NCI-H2171 treated with DMSO at 0.1 percent for 48 hours (cell line): ENCODE data around the gene ARHGAP25.

ENCODE experiments used
- DNase-seq: peaks from one replicate; lab custom pipeline; 2025; lab: John Stamatoyannopoulos, UW

ARHGAP25 gene

GRCh38 chr2:68832233-68832869 is 97.7 kb downstream of the ARHGAP25 start:
- DNase-seq = no peak

DNA sequence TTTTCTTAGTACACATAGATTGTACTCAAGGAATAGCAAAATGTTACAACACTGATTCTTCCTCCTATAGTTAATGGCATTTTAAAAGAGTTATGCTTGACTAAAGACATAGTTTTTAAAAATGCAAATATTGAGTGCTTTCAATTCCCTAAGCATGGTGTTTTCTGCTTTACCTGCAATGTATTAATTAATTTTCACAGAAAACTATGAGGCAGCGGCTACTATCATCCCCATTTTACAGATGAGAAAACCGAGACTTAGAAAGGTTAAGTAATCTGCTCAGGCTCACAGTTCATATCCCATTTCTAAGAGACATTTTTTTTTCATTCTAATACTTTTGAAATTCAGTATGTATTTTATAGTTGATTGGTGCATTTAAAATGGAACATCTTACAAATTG is 98.6 kb downstream of the ARHGAP25 start:
- no peak for DNase-seq

DNA sequence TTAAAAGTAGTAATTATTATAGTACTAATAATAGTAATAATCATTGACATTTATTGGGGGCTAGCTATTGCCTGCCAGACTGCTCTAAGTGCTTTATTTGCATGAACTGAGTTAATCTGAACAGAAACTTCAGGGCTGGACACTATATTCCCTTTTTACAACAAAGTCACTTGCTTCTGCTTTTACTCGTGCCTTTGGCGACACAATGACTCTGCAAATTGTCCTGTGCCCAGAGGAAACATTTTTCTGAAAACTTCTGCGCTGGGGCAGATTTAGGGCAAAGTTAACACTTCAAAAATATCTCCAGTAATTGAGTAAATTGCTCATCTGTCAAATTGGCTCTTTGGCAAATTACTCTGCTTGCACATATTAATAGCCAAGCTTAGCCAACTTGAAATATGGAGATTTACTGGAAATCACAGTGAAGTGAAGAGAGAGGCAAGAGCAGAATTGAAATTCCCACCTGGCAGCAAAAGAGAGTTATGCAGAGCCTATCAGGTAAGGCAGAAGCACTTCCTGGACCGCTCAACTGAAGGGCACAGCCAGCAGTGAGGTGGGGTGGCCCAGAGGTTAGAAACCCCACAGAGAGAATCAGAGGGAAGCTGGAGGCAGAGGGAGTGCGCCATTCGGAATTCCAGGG is 100.2 kb downstream of the ARHGAP25 start:
- no peak for DNase-seq

- DNase-seq = no peak
Observed at GRCh38 chr2:68835621-68836020, 101.0 kb downstream of the ARHGAP25 start.

- DNase-seq = no peak
Observed at GRCh38 chr2:68837164-68837860, 102.7 kb downstream of the ARHGAP25 start.

GRCh38 chr2:68837861-68838341 is 103.3 kb downstream of the ARHGAP25 start:
- no peak for DNase-seq

DNA sequence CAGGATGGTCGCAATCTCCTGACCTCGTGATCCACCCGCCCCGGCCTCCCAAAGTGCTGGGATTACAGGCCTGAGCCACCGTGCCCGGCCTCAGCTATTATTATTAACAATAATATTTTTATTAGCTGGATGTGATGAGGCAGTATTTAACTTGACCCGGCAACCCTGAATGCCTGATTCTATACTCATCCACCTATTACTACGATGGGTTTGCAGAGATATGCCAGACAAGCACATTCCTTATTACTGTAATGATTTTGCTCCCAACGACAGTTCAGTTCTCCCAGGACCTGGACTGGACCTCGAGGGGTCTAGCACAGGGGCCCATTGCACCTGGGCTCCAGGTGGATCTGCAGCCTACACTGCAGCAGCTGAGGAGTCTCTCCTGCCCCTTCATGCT is 104.0 kb downstream of the ARHGAP25 start:
- no peak for DNase-seq

- no peak for DNase-seq
Observed at GRCh38 chr2:68839260-68839833, 104.7 kb downstream of the ARHGAP25 start.

GRCh38 chr2:68845043-68845442 is 110.4 kb downstream of the ARHGAP25 start:
- no peak for DNase-seq

DNA sequence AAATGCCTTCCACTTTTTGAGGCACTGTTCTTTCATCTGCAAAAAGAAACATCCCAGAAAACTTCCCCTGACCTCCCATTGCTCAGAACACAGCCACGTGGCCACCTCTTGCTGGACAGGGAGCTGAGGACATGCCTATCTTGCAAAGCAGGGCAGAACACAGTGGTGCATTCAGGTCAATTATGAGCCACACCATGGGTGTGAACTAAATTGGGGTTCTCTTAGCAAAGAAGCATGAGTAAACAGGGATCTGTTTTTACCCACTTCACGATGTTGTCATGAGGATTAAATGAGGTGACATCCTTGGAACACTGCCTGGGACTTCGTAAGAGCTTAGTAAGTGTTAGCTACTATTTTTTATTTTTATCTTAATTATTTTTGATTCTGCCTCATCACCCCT is 111.5 kb downstream of the ARHGAP25 start:
- no peak for DNase-seq

GRCh38 chr2:68847751-68848150 is 113.1 kb downstream of the ARHGAP25 start:
- no peak for DNase-seq

GRCh38 chr2:68849579-68850030 is 115.0 kb downstream of the ARHGAP25 start:
- no peak for DNase-seq

GRCh38 chr2:68850524-68850923 is 115.9 kb downstream of the ARHGAP25 start:
- DNase-seq = no peak

DNA sequence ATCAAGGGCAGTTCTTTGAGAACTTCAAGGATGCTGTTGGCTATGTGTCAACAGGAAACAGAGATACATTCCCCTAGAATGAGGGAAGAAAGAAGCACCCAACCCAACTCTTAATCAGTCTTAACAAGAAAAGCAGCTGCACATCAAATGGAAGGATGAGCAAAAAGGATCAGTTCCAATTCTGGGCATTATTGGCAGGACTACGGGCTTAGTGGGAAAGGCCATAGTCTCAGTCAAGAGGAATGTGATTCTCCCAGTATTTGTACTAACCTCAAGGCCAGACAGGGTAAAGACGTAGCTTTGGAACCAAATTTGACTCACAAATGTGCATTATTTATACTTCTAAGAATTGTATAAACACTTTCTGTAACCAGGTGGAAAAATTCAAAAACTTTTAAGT is 118.4 kb downstream of the ARHGAP25 start:
- DNase-seq = no peak

DNA sequence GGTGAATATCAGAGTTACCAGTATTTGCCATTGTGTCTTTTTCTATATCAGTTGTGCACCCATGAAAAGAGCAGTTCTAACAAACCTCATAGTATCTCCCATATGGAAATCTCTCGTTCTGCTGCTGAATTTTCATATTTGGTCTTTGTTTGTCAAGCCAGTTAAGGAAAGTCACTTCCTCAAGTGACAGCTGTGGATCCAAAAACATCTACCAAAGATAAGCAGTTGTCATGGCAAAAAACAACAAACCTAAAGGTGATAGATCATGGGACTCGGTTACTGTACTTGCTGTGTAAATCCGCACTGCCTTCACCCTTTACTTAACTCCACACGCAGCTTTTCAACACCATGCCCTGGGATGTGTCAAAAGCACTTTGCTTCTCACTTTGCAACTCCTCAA is 119.3 kb downstream of the ARHGAP25 start:
- no peak for DNase-seq

GRCh38 chr2:68854476-68854875 is 119.9 kb downstream of the ARHGAP25 start:
- DNase-seq = no peak

DNA sequence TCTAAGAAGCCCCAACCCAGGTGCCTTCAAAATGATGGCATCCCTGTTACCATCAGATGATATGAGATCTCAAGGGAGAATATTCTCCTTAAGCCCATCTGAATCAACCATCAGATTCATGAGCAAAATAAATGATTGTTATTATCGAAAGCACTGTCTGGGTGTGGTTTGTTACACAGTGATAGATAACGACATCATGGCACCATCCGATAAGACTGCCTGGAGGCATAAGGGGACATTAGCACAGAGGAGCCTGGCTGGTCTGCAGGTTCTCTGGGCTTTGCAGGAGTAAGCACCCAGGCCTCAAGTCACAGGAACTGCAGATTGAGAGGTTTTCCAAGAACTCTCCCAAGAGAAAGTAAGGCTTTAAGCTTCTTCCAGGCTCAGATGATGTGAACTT is 120.9 kb downstream of the ARHGAP25 start:
- DNase-seq = no peak

- no peak for DNase-seq
Observed at GRCh38 chr2:68857202-68857845, 122.7 kb downstream of the ARHGAP25 start.

DNA sequence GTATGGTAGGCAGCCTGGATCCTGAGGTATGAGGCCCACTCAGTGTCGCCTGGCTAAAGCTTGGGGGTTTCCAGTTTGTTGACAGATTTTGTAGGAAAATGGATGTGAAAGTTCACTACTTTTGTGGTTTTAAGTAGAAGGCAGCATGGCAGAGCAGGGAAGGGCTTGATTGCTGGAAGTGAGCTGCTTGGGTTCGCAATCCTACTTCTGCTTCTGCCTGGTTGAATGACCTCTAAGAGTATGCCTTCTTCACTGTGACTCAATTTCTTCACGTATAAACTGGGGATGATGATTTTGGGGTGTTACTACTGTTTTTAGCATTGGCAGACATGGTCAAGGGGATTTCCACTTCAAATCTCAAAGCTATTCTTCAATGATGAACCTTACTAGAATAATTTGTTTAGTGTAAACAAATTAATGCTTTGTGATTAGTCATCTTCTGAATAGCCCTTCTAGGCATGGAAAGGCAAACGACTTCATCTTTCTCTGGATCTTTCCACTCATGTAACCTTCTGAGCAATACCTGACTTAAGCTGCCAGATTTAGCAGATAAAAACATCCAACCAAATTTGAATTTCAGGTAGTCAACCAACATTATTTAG is 123.3 kb downstream of the ARHGAP25 start:
- DNase-seq = no peak

DNA sequence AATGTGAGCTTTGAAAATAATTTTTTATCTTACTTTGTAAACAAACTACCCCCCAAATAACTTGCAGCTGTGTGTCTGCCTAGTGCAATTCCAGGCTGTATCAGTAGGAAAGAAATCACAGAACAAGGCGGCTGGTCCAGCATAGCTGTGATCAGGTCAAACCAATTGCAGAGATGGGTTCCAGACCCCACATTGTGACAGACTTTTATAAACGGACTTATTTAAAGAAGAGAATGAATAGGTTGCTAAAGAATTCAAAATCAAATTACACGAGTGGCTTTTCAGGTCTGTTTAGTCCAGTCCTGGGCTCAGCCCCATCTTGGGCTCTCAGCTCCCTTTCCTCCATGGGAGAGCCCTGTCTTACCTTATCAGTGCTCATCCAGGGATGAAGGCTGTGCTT is 125.5 kb downstream of the ARHGAP25 start:
- DNase-seq = no peak

GRCh38 chr2:68861330-68861729 is 126.7 kb downstream of the ARHGAP25 start:
- DNase-seq = no peak

DNA sequence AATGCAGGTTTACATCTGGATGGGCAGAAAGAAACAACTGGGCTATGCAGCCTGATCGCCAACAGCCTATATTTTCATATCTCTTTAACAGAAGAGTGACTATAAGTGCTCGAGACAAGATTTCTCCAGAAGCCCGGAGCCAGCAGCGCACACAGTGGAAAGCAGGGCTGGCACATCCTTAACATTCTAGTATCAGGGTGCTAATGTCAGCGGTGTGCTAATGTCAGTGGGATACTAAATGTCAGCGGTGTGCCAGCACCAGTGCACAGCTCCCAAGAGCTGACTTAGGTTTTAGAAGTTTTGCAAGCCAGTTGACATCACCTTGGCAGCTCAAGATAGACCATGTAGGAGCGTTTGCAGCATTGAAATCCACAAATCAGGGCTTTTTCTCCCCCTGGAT is 128.3 kb downstream of the ARHGAP25 start:
- DNase-seq = no peak
